GM19240 (cell line): Measurements from ENCODE around the gene PRRT2.
A peak's percentile ranks its signal among the peaks of the same experiment; 100 is the strongest.

Experiments
- DNase-seq: peaks from one replicate; pipeline ENCODE4 v3.0.0; 2011; ENCODE audit warnings: low spot score; ENCODE audit not compliant: insufficient read length

Gene PRRT2

GRCh38 chr16:29860218-29860617 is 48.2 kb downstream of the PRRT2 start:
- DNase-seq: no peak

- no peak for DNase-seq
Measured at GRCh38 chr16:29862383-29862883, 50.4 kb downstream of the PRRT2 start.

GRCh38 chr16:29862884-29863668 is 51.1 kb downstream of the PRRT2 start, which contains the start of gene CDIPT:
Gene CDIPT (minus strand): TSS chr16:29863226. CDS start chr16:29862857, 369 bp downstream.
- peak; percentile 86 for DNase-seq

- no peak for DNase-seq
Measured at GRCh38 chr16:29863669-29863984, 51.6 kb downstream of the PRRT2 start.

DNA sequence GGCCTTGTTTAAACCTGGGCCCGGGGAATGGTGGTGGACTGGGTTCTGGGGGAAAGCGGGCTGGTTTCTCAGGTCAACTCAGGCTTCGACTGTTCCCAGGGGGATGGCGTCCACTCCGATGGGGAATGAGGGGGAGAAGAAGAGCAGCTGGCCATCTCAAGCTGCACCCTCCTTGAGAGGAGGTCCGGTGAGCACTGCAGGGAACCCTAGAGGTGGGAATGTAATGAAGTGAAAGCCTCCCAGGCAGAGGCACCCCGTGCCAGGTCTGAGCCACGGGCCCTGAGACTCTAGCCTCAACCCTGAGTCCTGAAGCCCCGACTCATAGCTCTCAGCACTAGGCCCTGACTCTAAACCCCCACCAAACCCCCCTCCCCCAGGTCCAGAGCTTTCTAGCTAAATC is 52.2 kb downstream of the PRRT2 start:
- no peak for DNase-seq
